ENCODE measurements around the gene PLTP.

DNA sequence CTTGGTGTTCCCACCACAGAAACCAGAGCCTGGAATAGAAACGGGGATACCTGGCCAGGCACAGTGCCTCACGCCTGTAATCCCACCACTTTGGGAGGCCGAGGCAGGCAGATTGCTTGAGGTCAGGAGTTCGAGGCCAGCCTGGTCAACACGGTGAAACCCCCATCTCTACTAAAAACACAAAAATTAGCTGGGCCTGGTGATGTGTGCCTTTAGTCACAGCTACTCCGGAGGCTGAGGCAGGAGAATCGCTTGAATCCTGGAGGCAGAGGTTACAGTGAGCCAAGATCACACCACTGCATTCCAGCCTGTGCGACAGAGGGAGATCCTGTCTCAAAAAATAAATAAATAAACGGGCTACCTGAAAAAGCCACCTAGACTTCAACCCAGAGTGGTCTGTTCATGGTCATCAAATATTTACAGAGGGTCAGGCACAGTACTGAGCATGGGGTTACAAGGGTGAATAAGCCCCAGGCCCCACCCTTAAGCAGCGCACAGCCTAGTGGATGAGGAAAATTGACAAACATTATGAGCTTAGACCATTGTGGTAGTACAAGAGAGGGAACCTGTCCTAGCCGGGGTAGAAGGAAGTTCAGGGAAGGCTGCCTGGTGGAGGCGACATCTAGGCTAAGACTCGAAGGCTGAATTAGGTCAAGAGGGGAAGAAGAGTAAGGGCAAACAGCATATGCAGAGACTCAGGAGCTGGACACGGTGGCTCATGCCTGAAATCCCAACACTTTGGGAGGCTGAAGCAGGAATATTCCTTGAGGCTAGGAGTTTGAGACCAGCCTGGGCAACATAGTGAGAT, 15.3 kb upstream of the PLTP start:
- TF ChIP-seq EP300 (IDR thresholded peaks at IDR 0.05): no peak
- TF ChIP-seq, protein P1, sequence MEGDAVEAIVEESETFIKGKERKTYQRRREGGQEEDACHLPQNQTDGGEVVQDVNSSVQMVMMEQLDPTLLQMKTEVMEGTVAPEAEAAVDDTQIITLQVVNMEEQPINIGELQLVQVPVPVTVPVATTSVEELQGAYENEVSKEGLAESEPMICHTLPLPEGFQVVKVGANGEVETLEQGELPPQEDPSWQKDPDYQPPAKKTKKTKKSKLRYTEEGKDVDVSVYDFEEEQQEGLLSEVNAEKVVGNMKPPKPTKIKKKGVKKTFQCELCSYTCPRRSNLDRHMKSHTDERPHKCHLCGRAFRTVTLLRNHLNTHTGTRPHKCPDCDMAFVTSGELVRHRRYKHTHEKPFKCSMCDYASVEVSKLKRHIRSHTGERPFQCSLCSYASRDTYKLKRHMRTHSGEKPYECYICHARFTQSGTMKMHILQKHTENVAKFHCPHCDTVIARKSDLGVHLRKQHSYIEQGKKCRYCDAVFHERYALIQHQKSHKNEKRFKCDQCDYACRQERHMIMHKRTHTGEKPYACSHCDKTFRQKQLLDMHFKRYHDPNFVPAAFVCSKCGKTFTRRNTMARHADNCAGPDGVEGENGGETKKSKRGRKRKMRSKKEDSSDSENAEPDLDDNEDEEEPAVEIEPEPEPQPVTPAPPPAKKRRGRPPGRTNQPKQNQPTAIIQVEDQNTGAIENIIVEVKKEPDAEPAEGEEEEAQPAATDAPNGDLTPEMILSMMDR (IDR thresholded peaks at IDR 0.05): no peak
- TF ChIP-seq POLR2A (IDR thresholded peaks at IDR 0.05): no peak
